Measurements from ENCODE around the gene INS. TPM values are rescaled to one million over a fixed set of nuclear protein-coding genes. Genes with fewer than 3 reads are reported as not detected.

The INS gene
- total and polyA plus RNA-seq, 2 donors (not counting 1 experiment from before 2014, with no cell fraction given), result not detected

GRCh38 chr11:2157294-2158040, 3.5 kb downstream of the INS start:
- no peaks in the 10 kb centered on the region for H3K4me1 Mint-ChIP-seq
- Histone ChIP-seq H4K20me1 (ENCODE audit: control insufficient read depth, insufficient read depth, low read length, poor library complexity, severe bottlenecking) (no peaks in the 10 kb centered on the region), H3K9ac (ENCODE audit: low read length) (no peak overlapping the region), H2AFZ (ENCODE audit: insufficient read depth, low read depth, low read length, poor library complexity, severe bottlenecking) (no peak overlapping the region), H3K9me3 (ENCODE audit: control extremely low read depth in 1 of 3, control insufficient read depth in 2 of 3, insufficient read depth in 1 of 3, low read length in 2 of 3) (no peaks in the 10 kb centered on the region), H3K4me2 (replicated peaks; ENCODE audit: low read depth, low read length, poor library complexity, severe bottlenecking) (no peak overlapping the region), H3K27me3 (replicated peaks in 1 of 4; ENCODE audit: control extremely low read depth in 1 of 4, control insufficient read depth in 3 of 4, insufficient read depth in 4 of 4, low read length in 3 of 4) (peaks cover 0 to 5% (median 2%) of the 10 kb centered on the region in 4 experiments), H3K79me2 (ENCODE audit: control insufficient read depth, insufficient read depth, low read length) (no peaks in the 10 kb centered on the region), H3K36me3 (replicated peaks in 1 of 2; ENCODE audit: control extremely low read depth in 1 of 2, control insufficient read depth in 1 of 2, extremely low read depth in 1 of 2, insufficient read depth in 2 of 2, low read length in 1 of 2) (no peaks in the 10 kb centered on the region), H3K4me3 (ENCODE audit: control extremely low read depth in 1 of 5, extremely low read depth in 1 of 5, insufficient read depth in 1 of 5, low read depth in 2 of 5, low read length in 4 of 5) (no peak overlapping the region), H3K4me1 (ENCODE audit: control insufficient read depth in 2 of 2, insufficient read depth in 2 of 2, low read length in 2 of 2) (no peaks in the 10 kb centered on the region), H3K27ac (ENCODE audit: low read length in 2 of 2) (no peak overlapping the region)
- H3K9me3 Mint-ChIP-seq (ENCODE audit: insufficient read depth), result no peaks in the 10 kb centered on the region
- H3K27ac Mint-ChIP-seq, result no peak overlapping the region
- no peak for DNase-seq
- WGBS (ENCODE audit: insufficient coverage), result 71% methylated on average over 18 of the region's 18 CpGs
- H3K4me3 Mint-ChIP-seq, result no peak overlapping the region
- TF ChIP-seq EZH2 (IDR thresholded peaks at IDR 0.05; ENCODE audit: borderline replicate concordance, insufficient read depth, low read depth, low read length, poor library complexity, severe bottlenecking) (no peak), CTCF (IDR thresholded peaks at IDR 0.05) (no peak)
- ATAC-seq (ENCODE audit: low read depth), result no peak
- no peaks in the 10 kb centered on the region for H3K27me3 Mint-ChIP-seq
- CTCF ChIA-PET, result interaction anchor here (1.2 to 2.5 kb wide), 3 partner anchors 11 to 504 kb away, joined by 3 to 19 read pairs (median 10); no protein-coding TSS in a partner anchor
- intact Hi-C loops (cut with micrococcal nuclease), result no loop called here
- POLR2A ChIA-PET, result no interaction called here
